ENCODE data around the gene MKNK1.

The MKNK1 gene

GRCh38 chr1:46637444-46638083, 33.5 kb upstream of the MKNK1 start:
- peaks cover 23% of the 10 kb centered on the region for H3K36me3 ChIP-seq (ENCODE audit: control insufficient read depth, low read length)
- no peaks in the 10 kb centered on the region for H3K27me3 ChIP-seq (ENCODE audit: control insufficient read depth, low read length)
- H3K79me2 ChIP-seq (ENCODE audit: control insufficient read depth, low read length): no peaks in the 10 kb centered on the region
- no peaks in the 10 kb centered on the region for H3K4me1 ChIP-seq (ENCODE audit: control insufficient read depth, low read length)
- no peak overlapping the region for H3K4me2 ChIP-seq (ENCODE audit: low read length)
- H3F3A ChIP-seq (ENCODE audit: control insufficient read depth, insufficient read depth): no peaks in the 10 kb centered on the region
- H3K9me3 ChIP-seq (ENCODE audit: control insufficient read depth, insufficient read depth, low read length): no peaks in the 10 kb centered on the region
- no peak overlapping the region for H3K4me3 ChIP-seq (ENCODE audit: low read length)
- no peaks in the 10 kb centered on the region for H4K20me1 ChIP-seq (ENCODE audit: control insufficient read depth, insufficient read depth, low read depth, low read length)
- H3K27ac ChIP-seq (ENCODE audit: low read depth, low read length): no peak overlapping the region
- H3K9me2 ChIP-seq (replicated peaks; ENCODE audit: control insufficient read depth, low read length): no peaks in the 10 kb centered on the region
- TF ChIP-seq CTCF (IDR thresholded peaks at IDR 0.05; ENCODE audit: low read depth, low read length, poor library complexity, severe bottlenecking): no peak
- TF ChIP-seq EZH2phosphoT487 (IDR thresholded peaks at IDR 0.05; ENCODE audit: borderline replicate concordance, low read length): no peak

GRCh38 chr1:46635205-46635604, 31.1 kb upstream of the MKNK1 start:
- H3K79me2 ChIP-seq (ENCODE audit: control insufficient read depth, low read length): no peaks in the 10 kb centered on the region
- H3K4me1 ChIP-seq (ENCODE audit: control insufficient read depth, low read length): no peaks in the 10 kb centered on the region
- no peaks in the 10 kb centered on the region for H3K9me3 ChIP-seq (ENCODE audit: control insufficient read depth, insufficient read depth, low read length)
- H3K36me3 ChIP-seq (ENCODE audit: control insufficient read depth, low read length): peaks cover 29% of the 10 kb centered on the region
- no peaks in the 10 kb centered on the region for H3K9me2 ChIP-seq (replicated peaks; ENCODE audit: control insufficient read depth, low read length)
- no peak overlapping the region for H3K4me2 ChIP-seq (ENCODE audit: low read length)
- H4K20me1 ChIP-seq (ENCODE audit: control insufficient read depth, insufficient read depth, low read depth, low read length): no peaks in the 10 kb centered on the region
- no peaks in the 10 kb centered on the region for H3K27me3 ChIP-seq (ENCODE audit: control insufficient read depth, low read length)
- H3K27ac ChIP-seq (ENCODE audit: low read depth, low read length): no peak overlapping the region
- no peak overlapping the region for H3K4me3 ChIP-seq (ENCODE audit: low read length)
- H3F3A ChIP-seq (ENCODE audit: control insufficient read depth, insufficient read depth): no peaks in the 10 kb centered on the region
- TF ChIP-seq EZH2phosphoT487 (IDR thresholded peaks at IDR 0.05; ENCODE audit: borderline replicate concordance, low read length): no peak

GRCh38 chr1:46630719-46631118, 26.7 kb upstream of the MKNK1 start:
- peaks cover 22% of the 10 kb centered on the region for H3K36me3 ChIP-seq (ENCODE audit: control insufficient read depth, low read length)

More at GRCh38 chr1:46630719-46631118, 26.7 kb upstream of the MKNK1 start:
- Histone ChIP-seq H3K4me2 (ENCODE audit: low read length) (no peak overlapping the region), H3K4me1 (ENCODE audit: control insufficient read depth, low read length) (no peaks in the 10 kb centered on the region), H3K27ac (ENCODE audit: low read depth, low read length) (no peak overlapping the region), H3F3A (ENCODE audit: control insufficient read depth, insufficient read depth) (no peaks in the 10 kb centered on the region), H3K79me2 (ENCODE audit: control insufficient read depth, low read length) (no peaks in the 10 kb centered on the region), H3K9me2 (replicated peaks; ENCODE audit: control insufficient read depth, low read length) (no peaks in the 10 kb centered on the region), H3K27me3 (ENCODE audit: control insufficient read depth, low read length) (no peaks in the 10 kb centered on the region), H3K9me3 (ENCODE audit: control insufficient read depth, insufficient read depth, low read length) (no peaks in the 10 kb centered on the region), H3K4me3 (ENCODE audit: low read length) (no peak overlapping the region), H4K20me1 (ENCODE audit: control insufficient read depth, insufficient read depth, low read depth, low read length) (no peaks in the 10 kb centered on the region)
- TF ChIP-seq CTCF (IDR thresholded peaks at IDR 0.05; ENCODE audit: low read depth, low read length, poor library complexity, severe bottlenecking) (no peak), EZH2phosphoT487 (IDR thresholded peaks at IDR 0.05; ENCODE audit: borderline replicate concordance, low read length) (no peak)

Data from DOHH2 (cell line).